Type B pancreatic cell (in vitro differentiated cells): Measurements from ENCODE around the gene PGF. TPM values are rescaled to one million over a fixed set of nuclear protein-coding genes. Genes with fewer than 3 reads are reported as not detected.

Source experiments
- DNase-seq: peaks from one replicate; pipeline ENCODE4 v3.0.0; 2021; ENCODE audit warnings: mixed read lengths; ENCODE audit not compliant: unreplicated experiment; ENCODE audit errors: extremely low spot score
- H3K27ac Mint-ChIP-seq: 2 replicates; pipeline ENCODE4 v1.8.0; 2021; ENCODE audit warnings: mild to moderate bottlenecking, mixed read lengths
- H3K27me3 Mint-ChIP-seq: 2 replicates; pipeline ENCODE4 v1.8.0; 2021; ENCODE audit warnings: mixed read lengths
- H3K36me3 Mint-ChIP-seq: 2 replicates; pipeline ENCODE4 v1.8.0; 2021; ENCODE audit warnings: mixed read lengths
- H3K4me1 Mint-ChIP-seq: one replicate; pipeline ENCODE4 v1.8.0; 2021; ENCODE audit warnings: mixed read lengths; ENCODE audit not compliant: unreplicated experiment
- H3K4me3 Mint-ChIP-seq: 2 replicates; pipeline ENCODE4 v1.8.0; 2021; ENCODE audit warnings: mild to moderate bottlenecking, mixed read lengths
- H3K9me3 Mint-ChIP-seq: 2 replicates; pipeline ENCODE4 v1.8.0; 2021; ENCODE audit warnings: mixed read lengths
- total RNA-seq: library from RNA; stranded (reverse); gene quantifications from 2 replicates; pipeline ENCODE4 v1.2.1, GENCODE V29; 2021; ENCODE audit warnings: low replicate concordance
- TF ChIP-seq, protein P1 (sequence below): fragments of 200-600 bp; sonication (generic); conservative IDR thresholded peaks from 2 replicates; pipeline ENCODE4 v1.5.0; 2021; ENCODE audit warnings: antibody characterized with exemption, mild to moderate bottlenecking

Gene PGF
- total RNA-seq, 1 donor from 2014 or later: 16.8 TPM

DNA sequence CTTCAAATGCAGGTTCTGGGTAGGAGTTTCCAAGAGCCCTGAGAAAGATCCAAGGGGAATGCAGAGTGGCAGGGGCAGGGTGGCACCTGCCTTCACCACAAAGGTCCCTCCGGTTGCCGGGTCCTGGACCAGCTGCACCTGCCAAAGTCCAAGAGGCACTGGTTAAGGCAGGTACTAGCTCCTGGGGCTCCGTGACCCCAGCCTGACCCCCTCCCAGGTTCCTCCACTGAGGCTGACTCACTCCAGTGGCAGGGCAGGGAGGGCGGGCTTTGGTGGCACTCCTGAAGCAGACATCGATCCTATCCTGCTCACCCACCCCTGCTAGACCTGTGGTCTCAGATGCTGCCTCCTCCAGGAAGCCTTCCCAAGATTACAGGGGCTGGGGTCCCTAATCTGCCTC, 43.7 kb downstream of the PGF start:
- Mint-ChIP-seq H3K4me3 (no peak overlapping the region), H3K9me3 (no peaks in the 10 kb centered on the region), H3K36me3 (no peaks in the 10 kb centered on the region), H3K27ac (no peak overlapping the region), H3K27me3 (no peaks in the 10 kb centered on the region), H3K4me1 (peaks cover 14% of the 10 kb centered on the region)
- TF ChIP-seq, protein P1, sequence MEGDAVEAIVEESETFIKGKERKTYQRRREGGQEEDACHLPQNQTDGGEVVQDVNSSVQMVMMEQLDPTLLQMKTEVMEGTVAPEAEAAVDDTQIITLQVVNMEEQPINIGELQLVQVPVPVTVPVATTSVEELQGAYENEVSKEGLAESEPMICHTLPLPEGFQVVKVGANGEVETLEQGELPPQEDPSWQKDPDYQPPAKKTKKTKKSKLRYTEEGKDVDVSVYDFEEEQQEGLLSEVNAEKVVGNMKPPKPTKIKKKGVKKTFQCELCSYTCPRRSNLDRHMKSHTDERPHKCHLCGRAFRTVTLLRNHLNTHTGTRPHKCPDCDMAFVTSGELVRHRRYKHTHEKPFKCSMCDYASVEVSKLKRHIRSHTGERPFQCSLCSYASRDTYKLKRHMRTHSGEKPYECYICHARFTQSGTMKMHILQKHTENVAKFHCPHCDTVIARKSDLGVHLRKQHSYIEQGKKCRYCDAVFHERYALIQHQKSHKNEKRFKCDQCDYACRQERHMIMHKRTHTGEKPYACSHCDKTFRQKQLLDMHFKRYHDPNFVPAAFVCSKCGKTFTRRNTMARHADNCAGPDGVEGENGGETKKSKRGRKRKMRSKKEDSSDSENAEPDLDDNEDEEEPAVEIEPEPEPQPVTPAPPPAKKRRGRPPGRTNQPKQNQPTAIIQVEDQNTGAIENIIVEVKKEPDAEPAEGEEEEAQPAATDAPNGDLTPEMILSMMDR: no peak
- DNase-seq: no peak

DNA sequence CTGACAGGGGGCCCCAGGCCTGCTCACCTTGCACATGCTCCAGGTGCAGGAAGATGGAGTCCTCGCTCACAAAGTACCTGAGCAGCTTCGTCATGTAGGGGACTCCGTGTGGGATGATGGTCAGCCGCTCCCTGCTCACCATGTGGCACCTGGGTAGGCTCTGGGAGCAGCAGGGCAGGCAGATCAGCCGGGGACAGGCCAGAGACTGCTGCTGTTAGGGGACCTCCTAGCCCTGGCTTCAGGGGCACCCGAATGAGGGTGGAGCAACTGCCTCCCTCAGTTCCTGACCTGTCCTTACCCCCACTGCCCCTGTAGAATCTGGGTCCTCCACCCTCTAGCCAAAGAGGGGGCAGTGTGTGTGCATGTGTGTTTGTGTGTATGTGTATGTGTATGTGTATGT, 44.2 kb downstream of the PGF start:
- H3K4me1 Mint-ChIP-seq: peaks cover 11% of the 10 kb centered on the region
- no peaks in the 10 kb centered on the region for H3K9me3 Mint-ChIP-seq
- H3K36me3 Mint-ChIP-seq: no peaks in the 10 kb centered on the region
- no peak for DNase-seq
- no peak overlapping the region for H3K4me3 Mint-ChIP-seq
- H3K27me3 Mint-ChIP-seq: no peaks in the 10 kb centered on the region
- TF ChIP-seq, protein P1: no peak
- no peak overlapping the region for H3K27ac Mint-ChIP-seq

DNA sequence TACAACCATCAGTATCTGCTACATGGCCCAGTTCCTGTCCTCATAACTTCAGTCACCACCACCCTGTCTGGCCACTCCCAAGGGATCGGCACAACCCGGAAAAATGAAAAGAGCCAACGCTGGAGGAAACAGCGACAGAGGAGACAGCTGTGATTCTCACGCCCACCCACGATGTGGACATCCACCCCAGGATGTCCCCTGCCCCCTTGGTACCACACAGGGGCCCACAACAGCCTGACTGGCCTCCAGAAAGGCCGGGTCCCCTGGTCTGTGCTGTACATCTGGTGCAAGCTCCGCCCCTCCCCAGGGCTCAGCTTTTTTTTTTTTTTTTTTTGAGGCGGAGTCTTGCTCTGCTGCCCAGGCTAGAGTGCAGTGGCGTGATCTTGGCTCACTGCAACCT, 44.8 kb downstream of the PGF start:
- no peak for DNase-seq
- Mint-ChIP-seq H3K27me3 (no peaks in the 10 kb centered on the region), H3K4me1 (peaks cover 8% of the 10 kb centered on the region), H3K27ac (no peak overlapping the region), H3K36me3 (no peaks in the 10 kb centered on the region), H3K9me3 (no peaks in the 10 kb centered on the region), H3K4me3 (no peak overlapping the region)
- TF ChIP-seq, protein P1: no peak

DNA sequence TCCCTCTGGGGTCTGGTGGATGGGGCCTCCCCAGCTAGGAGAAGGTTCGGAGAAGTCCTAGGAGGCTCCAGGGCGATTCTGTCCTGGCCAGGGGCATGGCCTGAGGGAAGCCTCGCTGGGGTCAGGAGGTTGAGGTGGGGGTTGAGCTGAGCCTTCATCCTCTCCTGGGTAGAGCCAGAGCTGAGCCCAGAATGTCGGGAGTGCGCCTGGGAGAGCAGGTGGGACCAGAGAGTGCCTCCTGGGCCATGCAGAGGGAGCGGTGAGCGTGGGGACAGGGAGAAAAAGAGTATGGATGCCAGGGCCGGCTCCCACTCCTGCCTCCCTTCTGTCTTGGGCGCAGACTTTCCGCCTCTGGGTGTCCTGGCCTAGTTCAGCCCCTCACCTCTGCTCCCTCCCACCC, 45.5 kb downstream of the PGF start:
- H3K4me3 Mint-ChIP-seq: no peak overlapping the region
- TF ChIP-seq, protein P1: no peak
- H3K27ac Mint-ChIP-seq: no peak overlapping the region
- H3K27me3 Mint-ChIP-seq: no peaks in the 10 kb centered on the region
- H3K36me3 Mint-ChIP-seq: no peaks in the 10 kb centered on the region
- H3K4me1 Mint-ChIP-seq: peaks cover 8% of the 10 kb centered on the region
- H3K9me3 Mint-ChIP-seq: no peaks in the 10 kb centered on the region
- no peak for DNase-seq

DNA sequence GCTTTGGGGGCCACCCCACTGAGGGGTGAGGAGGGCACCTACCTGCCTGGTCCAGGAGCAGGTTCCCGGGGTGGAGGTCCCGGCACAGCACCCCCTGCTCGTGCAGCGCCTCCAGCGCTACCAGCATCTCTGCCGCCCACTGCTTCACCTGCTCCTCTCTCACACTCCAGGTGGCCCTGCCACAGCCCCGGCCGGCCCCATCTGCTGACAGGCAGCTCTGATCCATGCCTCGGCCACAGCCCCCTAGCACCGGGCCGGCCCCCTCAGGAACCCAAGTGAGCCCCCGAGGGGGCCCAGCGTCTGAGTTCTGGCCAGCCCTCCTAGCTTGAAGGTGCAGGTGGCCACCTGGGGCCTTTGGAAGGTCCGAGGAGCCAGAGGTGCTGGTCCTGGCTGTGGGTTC, 45.9 kb downstream of the PGF start:
- Mint-ChIP-seq H3K4me1 (peaks cover 8% of the 10 kb centered on the region), H3K27me3 (no peaks in the 10 kb centered on the region), H3K4me3 (no peak overlapping the region), H3K36me3 (no peaks in the 10 kb centered on the region), H3K27ac (no peak overlapping the region), H3K9me3 (no peaks in the 10 kb centered on the region)
- no peak for DNase-seq
- TF ChIP-seq, protein P1: no peak

DNA sequence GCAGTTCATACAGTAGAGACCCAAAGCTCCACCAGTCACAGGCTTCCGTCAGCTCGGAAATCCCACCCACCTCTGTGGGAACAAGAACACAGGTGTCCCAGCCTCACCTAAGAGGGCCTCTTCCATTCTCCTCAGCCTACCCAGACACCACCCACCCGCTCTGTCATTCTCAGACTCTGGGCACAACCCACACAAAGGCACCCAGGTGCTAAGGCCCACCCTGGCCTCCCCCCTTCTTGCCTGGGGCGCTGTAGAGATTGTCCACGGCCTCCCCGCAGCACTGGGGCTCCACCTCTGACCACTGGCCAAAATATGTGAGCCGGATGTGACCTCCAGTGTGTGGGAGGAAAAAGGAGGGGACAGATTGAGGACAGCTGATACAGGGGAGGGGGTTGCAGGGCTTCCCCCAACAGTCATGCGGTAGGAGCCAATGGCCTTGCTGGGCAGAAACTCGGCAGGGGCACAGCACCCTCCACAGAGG, 46.5 kb downstream of the PGF start:
- DNase-seq: no peak
- peaks cover 3% of the 10 kb centered on the region for H3K36me3 Mint-ChIP-seq
- no peak overlapping the region for H3K4me3 Mint-ChIP-seq
- no peaks in the 10 kb centered on the region for H3K27me3 Mint-ChIP-seq
- no peaks in the 10 kb centered on the region for H3K9me3 Mint-ChIP-seq
- TF ChIP-seq, protein P1: no peak
- H3K4me1 Mint-ChIP-seq: peaks cover 4% of the 10 kb centered on the region
- peak overlapping the region; percentile 39 for H3K27ac Mint-ChIP-seq
